HG03045 (cell line): ENCODE results near the gene MAPK8IP2.

Experiments used
- ATAC-seq: cut with Tn5 transposase; IDR thresholded peaks from one replicate; pipeline ENCODE4 v1.9.1; 2021; ENCODE audit warnings: mild to moderate bottlenecking, moderate library complexity; ENCODE audit not compliant: unreplicated experiment

The MAPK8IP2 gene

GRCh38 chr22:50600538-50600937 is at the start of gene MAPK8IP2:
Gene MAPK8IP2, plus strand, starts transcription at chr22:50600793. Its CDS starts 26 bp downstream, at chr22:50600819.
- ATAC-seq: no peak

- no peak for ATAC-seq
These were observed 49.3 kb upstream of the MAPK8IP2 start for GRCh38 chr22:50551160-50551752.

- ATAC-seq: no peak
These were observed 47.3 kb upstream of the MAPK8IP2 start for GRCh38 chr22:50553310-50553709.

- no peak for ATAC-seq
These were observed 43.9 kb upstream of the MAPK8IP2 start for GRCh38 chr22:50556703-50557102.

GRCh38 chr22:50560034-50560433 is 40.6 kb upstream of the MAPK8IP2 start:
- ATAC-seq: no peak

GRCh38 chr22:50561401-50562358 is 38.9 kb upstream of the MAPK8IP2 start:
- no peak for ATAC-seq

- peak; percentile 86 for ATAC-seq
These were observed 37.8 kb upstream of the MAPK8IP2 start, which contains the start of gene SYCE3 for GRCh38 chr22:50562523-50563412. Gene SYCE3, minus strand, starts transcription at chr22:50562919. Its CDS starts 6,514 bp downstream, at chr22:50556405.

GRCh38 chr22:50563413-50564160 is 37.0 kb upstream of the MAPK8IP2 start:
- peak; percentile 16 for ATAC-seq

- ATAC-seq: no peak
These were observed 36.3 kb upstream of the MAPK8IP2 start for GRCh38 chr22:50564289-50564688.

GRCh38 chr22:50567721-50568252 is 32.8 kb upstream of the MAPK8IP2 start:
- ATAC-seq: no peak

GRCh38 chr22:50568626-50569025 is 32.0 kb upstream of the MAPK8IP2 start:
- no peak for ATAC-seq

GRCh38 chr22:50569041-50569459 is 31.5 kb upstream of the MAPK8IP2 start:
- ATAC-seq: no peak

- no peak for ATAC-seq
These were observed 30.6 kb upstream of the MAPK8IP2 start for GRCh38 chr22:50569896-50570535.

GRCh38 chr22:50570861-50571260 is 29.7 kb upstream of the MAPK8IP2 start:
- ATAC-seq: no peak

GRCh38 chr22:50571264-50572175 is 29.1 kb upstream of the MAPK8IP2 start:
- no peak for ATAC-seq

GRCh38 chr22:50572965-50573364 is 27.6 kb upstream of the MAPK8IP2 start:
- no peak for ATAC-seq

GRCh38 chr22:50573491-50574382 is 26.9 kb upstream of the MAPK8IP2 start:
- no peak for ATAC-seq
